ENCODE measurements around the gene STAM.

The STAM gene

DNA sequence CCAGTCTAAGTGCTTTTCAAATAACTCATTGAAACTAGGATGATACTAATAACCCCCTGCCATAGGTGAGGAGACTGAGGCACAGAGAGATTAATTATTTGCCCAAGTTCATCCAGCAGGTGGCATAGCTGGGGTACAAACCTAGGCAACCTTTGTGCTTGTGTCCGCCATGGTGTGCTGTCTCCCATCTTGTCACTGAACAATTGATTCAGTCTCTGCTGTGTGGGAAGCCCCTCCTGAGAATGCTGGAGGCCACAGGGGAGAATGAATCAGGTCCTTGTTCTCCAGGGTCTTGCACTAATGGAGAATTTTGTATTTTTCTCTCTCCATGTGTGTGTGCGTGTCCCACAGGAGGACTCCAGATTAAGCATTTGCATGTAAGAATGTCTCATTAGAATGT is 92.3 kb downstream of the STAM start:
- H3K9me3 ChIP-seq = no peaks in the 10 kb centered on the region
- no peaks in the 10 kb centered on the region for H3K36me3 ChIP-seq
- no peaks in the 10 kb centered on the region for H3K4me1 ChIP-seq (ENCODE audit: control insufficient read depth in 1 of 2, insufficient read depth in 1 of 2, low read depth in 1 of 2, low read length in 1 of 2)
- no peak overlapping the region for H3K4me3 ChIP-seq (ENCODE audit: low read depth in 1 of 2, low read length in 1 of 2)
- TF ChIP-seq, protein P1, sequence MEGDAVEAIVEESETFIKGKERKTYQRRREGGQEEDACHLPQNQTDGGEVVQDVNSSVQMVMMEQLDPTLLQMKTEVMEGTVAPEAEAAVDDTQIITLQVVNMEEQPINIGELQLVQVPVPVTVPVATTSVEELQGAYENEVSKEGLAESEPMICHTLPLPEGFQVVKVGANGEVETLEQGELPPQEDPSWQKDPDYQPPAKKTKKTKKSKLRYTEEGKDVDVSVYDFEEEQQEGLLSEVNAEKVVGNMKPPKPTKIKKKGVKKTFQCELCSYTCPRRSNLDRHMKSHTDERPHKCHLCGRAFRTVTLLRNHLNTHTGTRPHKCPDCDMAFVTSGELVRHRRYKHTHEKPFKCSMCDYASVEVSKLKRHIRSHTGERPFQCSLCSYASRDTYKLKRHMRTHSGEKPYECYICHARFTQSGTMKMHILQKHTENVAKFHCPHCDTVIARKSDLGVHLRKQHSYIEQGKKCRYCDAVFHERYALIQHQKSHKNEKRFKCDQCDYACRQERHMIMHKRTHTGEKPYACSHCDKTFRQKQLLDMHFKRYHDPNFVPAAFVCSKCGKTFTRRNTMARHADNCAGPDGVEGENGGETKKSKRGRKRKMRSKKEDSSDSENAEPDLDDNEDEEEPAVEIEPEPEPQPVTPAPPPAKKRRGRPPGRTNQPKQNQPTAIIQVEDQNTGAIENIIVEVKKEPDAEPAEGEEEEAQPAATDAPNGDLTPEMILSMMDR (IDR thresholded peaks at IDR 0.05) = no peak
- H3K27me3 ChIP-seq = no peaks in the 10 kb centered on the region
- H3K27ac ChIP-seq = no peak overlapping the region

DNA sequence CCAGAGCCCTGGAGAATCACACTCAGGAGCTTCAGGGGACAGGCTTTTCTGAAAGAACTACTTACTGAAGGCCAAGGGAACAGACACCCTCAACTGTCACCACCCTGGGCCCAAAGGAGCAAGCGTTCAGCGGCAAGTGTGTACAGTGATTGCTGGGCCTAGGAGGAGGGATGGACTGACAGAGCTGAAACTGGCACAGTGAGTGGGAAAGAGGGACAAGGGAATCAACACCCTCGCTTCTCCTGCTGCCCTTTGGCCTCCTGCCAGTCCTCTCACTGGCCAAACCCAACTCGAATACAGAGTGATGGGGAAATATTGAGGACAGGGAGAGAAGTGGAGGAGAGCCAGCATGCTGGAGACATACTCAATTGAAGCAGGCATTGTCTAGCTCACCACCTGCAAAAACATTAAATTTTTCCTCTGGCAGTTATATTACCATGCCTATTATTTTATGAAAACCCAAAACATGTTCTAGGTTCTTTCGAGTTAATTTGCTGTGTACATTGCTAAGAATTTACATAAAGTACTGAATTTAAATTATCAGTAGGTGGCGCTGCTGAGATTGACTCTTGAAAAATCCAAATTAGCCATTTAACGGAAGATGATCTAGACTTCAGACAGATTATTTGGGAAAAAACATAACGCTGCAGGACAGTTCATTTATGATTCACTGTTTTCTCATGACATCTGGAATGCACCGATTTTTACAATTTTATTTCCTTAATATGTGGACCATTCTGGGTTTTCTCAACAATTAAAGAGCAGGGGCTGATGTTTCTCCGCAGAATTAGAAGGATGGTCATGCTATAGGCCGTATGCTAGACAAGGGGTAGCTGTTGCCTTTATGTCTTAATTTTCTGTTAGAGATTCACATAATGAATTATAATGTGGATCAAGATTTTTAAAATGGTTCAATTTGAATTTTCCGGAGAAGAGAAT is 93.3 kb downstream of the STAM start:
- TF ChIP-seq, protein P1 (IDR thresholded peaks at IDR 0.05) = no peak
- no peak overlapping the region for H3K27ac ChIP-seq
- no peaks in the 10 kb centered on the region for H3K4me1 ChIP-seq (ENCODE audit: control insufficient read depth in 1 of 2, insufficient read depth in 1 of 2, low read depth in 1 of 2, low read length in 1 of 2)
- no peaks in the 10 kb centered on the region for H3K9me3 ChIP-seq
- no peaks in the 10 kb centered on the region for H3K36me3 ChIP-seq
- H3K27me3 ChIP-seq = no peaks in the 10 kb centered on the region
- H3K4me3 ChIP-seq (ENCODE audit: low read depth in 1 of 2, low read length in 1 of 2) = no peak overlapping the region

DNA sequence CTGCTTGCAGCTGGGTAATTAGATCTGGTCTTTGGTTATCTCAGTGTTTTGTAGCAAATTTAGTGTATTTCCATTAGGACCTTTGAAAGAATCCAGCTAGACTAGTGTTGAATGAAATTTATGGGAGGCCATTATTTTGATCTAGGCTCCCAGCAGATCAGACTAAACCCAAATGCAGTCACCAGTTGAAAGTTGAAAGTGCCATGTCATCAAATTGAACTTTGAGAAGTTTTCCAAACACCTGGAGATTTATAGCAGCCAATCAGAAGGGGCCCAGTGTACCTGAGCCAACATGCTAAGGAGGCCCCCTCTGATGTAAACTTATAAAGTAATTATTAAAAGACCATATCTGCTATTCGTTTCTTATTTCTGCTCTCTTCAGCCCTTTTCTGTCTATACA is 96.7 kb downstream of the STAM start:
- no peak overlapping the region for H3K4me3 ChIP-seq (ENCODE audit: low read depth in 1 of 2, low read length in 1 of 2)
- no peak overlapping the region for H3K27ac ChIP-seq
- no peaks in the 10 kb centered on the region for H3K27me3 ChIP-seq
- H3K36me3 ChIP-seq = no peaks in the 10 kb centered on the region
- H3K4me1 ChIP-seq (ENCODE audit: control insufficient read depth in 1 of 2, insufficient read depth in 1 of 2, low read depth in 1 of 2, low read length in 1 of 2) = peaks cover 6 to 16% of the 10 kb centered on the region in 2 experiments
- H3K9me3 ChIP-seq = no peaks in the 10 kb centered on the region
- TF ChIP-seq, protein P1 (IDR thresholded peaks at IDR 0.05) = no peak

- Histone ChIP-seq H3K27me3 (no peaks in the 10 kb centered on the region), H3K36me3 (no peaks in the 10 kb centered on the region), H3K9me3 (no peaks in the 10 kb centered on the region), H3K27ac (no peak overlapping the region), H3K4me3 (ENCODE audit: low read depth in 1 of 2, low read length in 1 of 2) (no peak overlapping the region), H3K4me1 (ENCODE audit: control insufficient read depth in 1 of 2, insufficient read depth in 1 of 2, low read depth in 1 of 2, low read length in 1 of 2) (peaks cover 6 to 16% of the 10 kb centered on the region in 2 experiments)
- TF ChIP-seq, protein P1 (IDR thresholded peaks at IDR 0.05) = peak; percentile 71
These were observed 99.0 kb downstream of the STAM start for GRCh38 chr10:17742918-17743317.

DNA sequence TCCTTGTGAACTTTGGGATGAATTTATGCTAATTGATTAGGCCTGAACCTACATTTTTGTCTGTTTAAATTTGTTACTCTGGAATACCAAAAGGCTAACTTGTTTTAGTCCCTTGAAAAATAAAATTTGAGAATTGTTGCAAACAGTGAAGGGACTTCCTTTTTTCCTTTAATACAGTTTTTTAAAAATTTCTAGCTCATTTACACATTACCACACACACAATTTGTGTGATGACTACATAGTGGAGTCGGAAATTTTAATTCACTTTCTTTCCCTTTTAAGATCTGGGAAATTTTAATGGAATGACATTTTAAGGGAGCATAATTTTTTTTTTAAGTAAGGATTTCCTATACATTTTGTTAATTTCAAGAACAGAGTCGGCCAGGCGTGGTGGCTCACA is 99.5 kb downstream of the STAM start:
- no peaks in the 10 kb centered on the region for H3K36me3 ChIP-seq
- TF ChIP-seq, protein P1 (IDR thresholded peaks at IDR 0.05) = no peak
- H3K27ac ChIP-seq = no peak overlapping the region
- H3K27me3 ChIP-seq = no peaks in the 10 kb centered on the region
- H3K9me3 ChIP-seq = no peaks in the 10 kb centered on the region
- no peak overlapping the region for H3K4me3 ChIP-seq (ENCODE audit: low read depth in 1 of 2, low read length in 1 of 2)
- H3K4me1 ChIP-seq (ENCODE audit: control insufficient read depth in 1 of 2, insufficient read depth in 1 of 2, low read depth in 1 of 2, low read length in 1 of 2) = peaks cover 6 to 16% of the 10 kb centered on the region in 2 experiments
